Activated CD8-positive, alpha-beta memory T cell treated with anti-CD3 and anti-CD28 coated beads for 24 hours (primary cell): Measurements from ENCODE around the gene ERG.

Experiments
- DNase-seq: peaks from one replicate; pipeline ENCODE4 v3.0.0-alpha.2; 2020

ERG gene

DNA sequence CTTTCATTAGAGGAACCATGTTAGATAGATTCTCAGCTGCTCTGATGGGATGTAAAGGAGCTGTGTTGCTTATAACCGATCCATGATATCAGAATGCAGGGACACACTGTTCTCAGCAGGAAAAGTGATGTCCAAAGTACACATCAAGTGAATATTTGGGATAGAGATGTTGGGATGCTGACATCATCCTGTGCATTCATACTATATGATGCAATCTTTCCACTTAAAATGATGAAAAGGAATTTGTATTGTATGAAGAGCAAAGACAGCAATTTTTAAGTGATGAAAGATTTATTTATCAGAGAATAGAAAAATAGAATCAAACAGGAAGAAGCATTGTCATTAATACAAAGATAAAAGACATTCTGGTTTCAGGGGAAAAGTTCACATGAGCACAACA is 110.1 kb downstream of the ERG start:
- DNase-seq: no peak

DNA sequence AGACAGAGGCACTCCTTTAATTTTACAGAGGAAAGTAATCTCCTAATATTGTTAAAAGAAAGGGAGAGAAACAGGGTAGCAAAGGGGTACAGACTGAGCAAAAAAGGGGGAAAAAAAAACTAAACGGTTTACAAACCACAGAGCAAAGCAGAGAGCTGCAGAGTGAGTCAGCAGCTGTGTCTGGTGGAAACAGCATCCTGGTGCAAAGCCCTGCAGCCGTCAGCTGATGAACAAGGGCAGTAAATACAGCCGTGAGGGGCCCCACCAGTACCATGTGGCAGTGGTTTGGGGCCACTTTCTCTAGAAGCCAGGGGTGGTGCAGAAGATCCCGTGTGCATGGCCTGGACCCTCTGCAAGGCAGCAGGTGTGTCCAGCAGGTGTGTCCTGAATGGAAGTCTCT is 111.3 kb downstream of the ERG start:
- DNase-seq: no peak

DNA sequence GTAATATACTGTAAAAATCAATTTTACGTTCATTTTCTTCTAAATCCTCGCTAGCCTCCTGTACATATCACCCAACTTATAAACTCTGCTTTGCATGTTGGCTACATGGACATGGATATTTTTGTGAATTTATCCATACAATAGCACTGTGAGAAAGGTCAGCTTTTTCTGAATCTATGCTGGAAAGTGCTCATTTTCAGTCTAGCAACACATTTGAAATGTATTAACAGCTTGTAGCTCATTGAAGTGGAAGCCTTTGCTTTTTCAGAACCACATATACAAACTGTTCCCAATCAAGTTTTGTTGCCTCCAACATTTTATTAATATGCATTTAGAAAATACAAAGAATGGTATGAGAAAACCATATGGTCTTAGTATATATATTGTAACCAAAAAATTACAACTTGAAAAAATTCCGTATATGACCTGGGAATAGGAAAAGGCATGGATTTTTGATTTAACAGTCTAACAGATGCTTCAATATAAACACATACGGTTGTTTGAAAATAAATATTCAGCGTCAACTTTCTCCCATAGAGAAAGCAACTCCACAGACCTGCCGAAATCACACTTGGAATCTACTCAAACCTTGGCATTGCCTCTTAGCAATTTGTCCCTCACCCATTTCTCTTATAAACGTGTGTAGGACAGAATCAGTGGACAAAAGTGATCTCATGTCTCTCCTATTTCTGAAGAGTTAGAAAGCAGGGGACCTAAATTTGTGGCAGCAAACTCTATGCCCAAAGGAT is 112.7 kb downstream of the ERG start:
- no peak for DNase-seq

DNA sequence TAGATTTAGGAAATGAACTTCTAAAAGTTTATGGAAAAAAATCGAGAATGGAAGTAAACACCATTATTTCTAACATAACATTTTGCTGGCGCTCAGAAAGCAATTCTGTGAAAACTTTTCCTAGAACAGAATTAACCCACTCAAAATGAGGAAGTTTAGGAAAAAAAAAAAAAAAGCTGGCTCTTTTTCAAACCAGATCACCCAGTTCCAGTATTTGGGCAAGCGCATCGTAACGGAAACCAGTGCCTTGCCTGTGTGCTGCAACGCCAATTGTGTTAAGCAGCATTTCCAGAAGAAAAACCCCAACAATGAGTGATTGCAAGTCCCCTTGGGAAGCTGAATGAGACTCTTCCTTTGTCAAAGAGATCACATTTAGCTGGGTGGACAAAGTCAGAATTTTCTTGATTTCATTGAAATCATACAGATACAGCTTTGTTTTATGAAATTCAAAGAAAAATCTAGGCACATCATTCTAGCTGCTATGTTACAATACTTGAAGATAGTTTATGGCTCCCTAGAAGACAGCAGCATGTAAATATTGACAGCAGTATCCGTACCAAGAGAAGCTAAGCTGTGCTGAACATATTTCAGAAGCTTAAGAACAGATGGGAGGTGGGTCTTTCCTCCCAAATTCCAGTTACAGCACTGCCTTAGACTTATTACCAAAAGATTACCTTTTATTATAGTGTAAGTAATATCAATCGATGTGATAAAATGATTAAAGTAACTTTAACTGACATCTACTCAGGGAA is 113.4 kb downstream of the ERG start:
- no peak for DNase-seq

DNA sequence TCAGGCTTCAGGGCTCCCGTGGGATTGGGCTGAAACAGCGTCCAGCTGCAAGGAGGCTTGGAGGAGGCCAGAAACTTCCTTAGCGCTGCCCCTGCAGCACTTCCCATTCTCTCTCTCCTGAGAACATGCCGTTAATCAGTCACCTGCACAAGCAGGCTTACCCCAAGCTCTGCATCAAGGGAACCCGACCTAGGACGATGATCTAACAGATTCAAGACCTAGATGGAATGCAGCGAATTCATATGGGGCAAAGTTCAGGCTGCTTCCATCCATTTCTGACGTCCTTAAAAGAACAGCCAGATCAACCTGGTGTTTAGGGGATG is 114.1 kb downstream of the ERG start:
- no peak for DNase-seq

DNA sequence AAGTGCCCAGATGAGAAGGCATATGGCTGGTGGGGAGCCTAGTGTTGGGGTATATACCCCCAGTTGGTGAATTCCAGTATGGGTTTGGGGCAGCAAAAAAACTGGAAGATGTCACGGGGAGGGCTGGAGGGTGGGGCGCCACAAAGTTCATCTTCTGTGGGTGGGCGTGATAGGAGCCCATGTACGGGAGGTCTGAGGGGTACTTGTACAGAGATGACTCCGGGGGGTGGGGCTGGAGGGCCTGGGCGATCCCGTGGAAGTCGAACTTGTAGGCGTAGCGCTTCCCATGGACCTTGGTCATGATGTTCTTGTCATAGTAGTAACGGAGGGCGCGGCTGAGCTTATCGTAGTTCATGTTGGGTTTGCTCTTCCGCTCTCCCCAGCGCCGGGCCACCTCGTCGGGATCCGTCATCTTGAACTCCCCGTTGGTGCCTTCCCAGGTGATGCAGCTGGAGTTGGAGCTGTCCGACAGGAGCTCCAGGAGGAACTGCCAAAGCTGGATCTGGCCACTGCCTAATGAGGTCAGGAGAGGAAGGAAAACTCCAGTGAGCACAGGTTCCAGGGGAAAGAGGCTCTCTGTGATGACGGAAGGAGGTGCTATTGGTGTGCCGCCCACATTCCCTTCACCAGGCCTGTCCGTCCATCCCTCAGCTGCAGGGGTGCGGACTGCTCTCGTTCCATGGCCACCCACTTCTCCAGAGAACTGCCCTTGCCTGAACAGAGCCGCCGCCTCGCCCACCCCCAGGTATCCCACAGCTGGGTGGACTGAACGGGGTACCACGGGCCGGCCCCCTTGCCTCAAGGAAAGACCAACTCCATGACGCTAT is 114.7 kb downstream of the ERG start:
- DNase-seq: no peak

DNA sequence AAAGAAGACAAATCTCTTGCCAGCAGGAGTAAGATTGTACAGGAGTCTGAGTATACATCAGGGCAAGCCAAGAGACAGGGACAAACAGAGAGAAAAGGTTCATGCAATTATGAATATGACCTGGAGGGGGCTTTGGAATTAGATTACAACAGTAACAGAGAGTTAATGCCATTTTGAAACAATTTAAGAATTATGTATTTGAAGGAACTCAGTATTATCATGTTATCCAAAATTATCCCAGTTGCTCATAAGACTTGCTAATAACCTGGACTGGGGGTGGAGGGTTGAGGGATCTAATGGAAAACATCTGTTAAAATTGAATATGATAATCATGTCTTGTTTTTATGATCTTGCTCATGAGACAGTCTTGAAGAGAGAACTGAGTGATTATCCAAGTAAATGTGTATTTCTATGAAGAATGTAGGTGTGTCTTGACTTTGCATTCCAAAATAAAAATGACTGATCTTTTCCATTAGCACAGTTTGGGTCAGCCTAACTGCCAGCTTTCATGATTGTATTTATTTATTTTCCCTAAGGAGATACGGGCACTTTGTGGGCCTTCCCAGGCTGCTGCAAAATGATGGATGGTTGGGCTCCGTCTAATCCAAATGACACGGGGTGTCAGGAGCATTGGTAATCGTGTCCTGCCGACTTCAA is 117.7 kb downstream of the ERG start:
- no peak for DNase-seq

DNA sequence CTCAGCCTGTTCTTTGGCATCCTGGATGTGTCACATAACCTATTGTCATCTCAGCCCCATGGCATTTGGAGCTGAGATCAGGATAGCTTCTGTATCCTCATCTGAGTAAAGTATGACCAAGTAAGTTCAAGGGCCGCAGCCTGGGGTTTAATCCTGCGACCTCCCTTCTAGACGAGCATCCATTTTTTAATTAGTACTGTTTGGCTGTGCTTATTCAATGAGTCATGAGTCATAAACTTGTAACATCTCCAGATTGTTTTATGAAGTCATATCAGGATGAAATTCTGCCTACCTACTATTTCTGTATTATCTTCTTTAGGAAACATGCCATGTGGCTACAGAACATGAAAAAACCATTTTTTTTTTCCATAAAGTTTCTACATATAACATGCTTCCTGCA is 119.1 kb downstream of the ERG start:
- DNase-seq: no peak

DNA sequence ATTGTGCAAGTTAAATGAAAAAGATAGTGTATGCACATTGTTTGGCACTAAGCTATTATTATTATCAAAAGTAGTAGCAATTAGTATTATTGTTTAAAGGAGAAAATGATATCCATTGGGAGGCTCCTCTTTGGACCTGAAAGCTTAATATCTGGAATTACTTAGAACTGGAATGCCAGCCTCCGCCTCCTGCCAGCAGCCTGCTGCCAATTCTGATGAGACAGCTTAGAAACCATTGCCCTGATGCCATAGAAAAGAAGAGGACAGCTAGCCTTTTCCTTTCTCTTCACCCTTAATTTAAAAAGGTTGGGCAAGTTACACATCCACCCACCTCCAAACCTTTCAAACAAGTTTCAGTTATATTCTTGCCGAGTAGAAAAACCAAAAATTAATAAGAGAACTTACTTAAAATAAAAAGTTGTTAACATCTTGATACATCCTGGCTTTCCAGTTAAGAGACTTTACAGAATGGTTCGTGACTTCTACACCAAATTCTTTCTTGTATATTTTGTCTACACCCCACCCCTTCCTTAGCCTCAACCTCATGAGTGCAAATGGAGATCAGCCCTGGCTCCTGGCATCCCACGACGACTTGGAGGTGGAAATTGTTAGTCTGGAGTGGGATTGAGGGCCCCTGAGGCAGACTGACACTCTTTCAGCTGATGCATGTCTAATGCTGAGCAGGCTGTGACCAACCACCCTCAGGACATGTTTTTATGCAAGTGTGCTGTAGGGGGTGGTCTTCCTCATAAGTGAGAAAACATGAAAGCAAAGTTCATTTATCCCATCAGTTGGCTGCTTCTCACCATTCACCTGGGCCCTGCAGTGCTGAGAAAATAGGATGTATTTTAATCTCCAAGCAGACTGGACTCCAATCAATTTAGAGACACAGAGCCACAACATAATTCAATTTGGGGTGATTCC is 120.8 kb downstream of the ERG start:
- no peak for DNase-seq

DNA sequence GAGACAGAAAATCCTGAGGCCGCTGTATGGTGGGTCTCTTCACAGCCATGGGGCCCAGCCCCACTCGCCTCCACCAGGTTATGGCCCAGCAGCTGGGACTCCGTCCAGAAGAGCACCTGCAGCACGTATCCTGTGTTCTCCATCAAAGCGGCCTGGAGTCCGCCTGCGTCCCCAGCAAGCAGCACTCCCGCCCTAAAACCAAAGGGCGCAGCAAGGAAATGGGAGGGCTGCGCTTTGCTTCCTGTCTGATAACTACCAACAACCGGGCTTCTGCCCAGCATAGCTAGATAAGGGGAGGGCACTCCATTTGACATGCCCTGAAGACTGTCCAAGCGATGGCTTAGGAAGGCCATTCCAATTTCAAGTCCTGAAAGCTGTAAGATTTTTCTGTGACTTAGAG is 121.6 kb downstream of the ERG start:
- no peak for DNase-seq

DNA sequence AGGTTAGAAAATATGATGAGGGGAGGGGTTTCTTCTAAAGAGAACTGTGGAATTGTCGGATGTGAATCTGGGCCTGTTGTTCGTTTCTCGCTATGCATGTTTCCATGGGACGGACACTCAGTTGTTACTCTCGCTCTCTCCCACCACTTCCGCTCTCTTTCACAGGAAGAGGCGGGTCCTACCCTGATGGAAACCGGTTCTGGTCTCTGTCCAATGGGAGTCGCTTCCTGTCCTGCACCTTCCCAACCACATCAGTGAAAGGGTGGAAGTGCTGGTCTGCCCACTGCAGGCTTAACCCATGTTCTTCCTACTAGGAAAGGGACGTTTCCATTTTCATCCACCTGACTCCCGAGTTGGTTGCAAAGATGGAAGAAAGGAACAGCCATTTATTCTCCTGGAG is 122.0 kb downstream of the ERG start:
- DNase-seq: no peak

DNA sequence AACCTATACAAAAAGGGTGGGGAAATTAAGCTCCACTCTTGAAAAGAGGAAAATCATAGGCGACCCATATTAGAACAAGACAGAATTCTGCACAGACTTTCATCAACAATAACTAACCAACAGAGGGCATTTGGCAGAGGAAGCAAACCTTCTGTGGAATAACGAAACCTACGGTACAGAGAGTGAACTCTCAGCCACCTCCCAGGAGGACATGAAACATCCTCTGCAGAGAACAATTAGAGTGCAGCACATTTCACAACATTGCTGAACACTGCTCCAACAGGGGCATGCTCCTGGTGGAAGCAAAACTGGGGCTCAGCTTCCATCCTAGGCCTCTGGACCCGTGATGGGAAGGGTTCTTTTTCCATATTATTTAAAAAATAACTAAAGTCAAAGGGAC is 130.6 kb downstream of the ERG start:
- no peak for DNase-seq

DNA sequence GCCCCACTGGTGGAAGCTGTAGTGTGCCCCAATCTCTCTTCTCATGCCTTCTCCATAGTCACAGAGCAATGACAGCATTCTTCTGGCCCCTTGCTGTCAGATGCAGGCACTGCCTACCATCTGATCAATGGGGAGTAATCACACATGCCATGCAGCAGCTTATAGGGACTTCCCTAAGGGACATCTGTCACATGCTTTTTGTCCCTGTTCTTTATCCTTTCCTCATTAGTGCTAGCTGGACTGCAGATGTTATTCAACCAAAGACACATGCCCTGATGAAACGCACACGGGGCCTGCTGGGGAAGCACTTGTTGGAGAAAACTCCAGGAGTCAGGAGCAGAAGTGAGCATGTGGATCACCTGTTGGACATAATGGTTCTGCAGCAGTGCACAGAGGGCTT is 132.8 kb downstream of the ERG start:
- no peak for DNase-seq

DNA sequence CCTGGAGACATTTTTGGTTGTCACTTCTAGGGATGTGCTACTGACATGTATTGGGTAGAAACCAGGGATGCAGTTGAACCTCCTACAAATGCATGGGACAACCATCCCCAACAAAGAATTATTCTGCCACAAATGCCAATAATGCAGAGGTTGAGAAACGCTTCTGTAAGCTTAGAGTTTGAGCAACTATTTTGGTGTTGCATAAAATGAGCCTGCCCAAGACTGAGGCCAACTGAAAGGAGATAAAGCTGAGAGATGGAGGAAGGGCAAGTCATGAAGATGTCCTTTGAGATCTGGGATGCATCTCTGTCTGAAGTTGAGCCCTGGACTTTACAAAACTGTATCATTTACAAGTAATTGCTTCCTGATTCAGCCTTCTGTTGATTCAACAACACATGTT is 134.6 kb downstream of the ERG start:
- DNase-seq: no peak

DNA sequence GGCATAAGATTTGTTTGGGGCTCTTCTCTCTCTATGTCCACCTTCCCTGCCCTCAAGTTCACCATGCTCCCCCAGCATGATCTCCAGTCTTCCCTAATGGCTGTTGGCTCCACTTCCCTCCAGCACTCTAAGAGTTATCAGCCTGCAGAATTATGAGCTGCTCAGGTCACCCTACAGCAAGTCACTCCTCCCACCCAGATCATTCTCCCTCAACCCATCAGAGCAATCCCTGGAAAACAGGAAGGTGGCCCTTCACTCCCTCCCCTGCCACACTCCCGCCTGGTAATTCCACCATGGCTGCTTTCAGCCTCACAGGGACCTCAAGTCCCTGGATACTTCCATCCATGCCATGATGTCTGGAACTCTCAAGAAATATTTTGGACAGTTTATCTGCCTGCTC is 137.0 kb downstream of the ERG start:
- DNase-seq: no peak

DNA sequence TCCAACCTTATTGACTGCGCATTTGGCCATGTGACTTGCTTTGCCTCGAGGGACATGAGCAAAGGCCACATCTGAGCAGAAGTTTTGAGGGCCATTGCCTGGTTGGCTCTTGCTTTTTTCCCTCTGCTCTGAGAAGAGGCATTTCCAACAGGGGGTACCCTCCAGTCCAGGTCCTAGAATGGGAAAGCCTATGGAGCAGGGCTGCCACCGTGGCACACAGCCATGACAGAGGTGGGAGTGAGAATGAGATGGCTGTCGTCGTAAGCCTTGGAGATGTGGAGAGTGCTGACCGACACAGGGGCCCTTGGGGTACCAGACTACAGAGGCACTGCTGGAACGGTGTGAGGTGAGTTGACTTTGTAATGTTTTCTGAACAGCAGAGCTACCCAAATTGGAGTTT is 138.4 kb downstream of the ERG start:
- DNase-seq: no peak

DNA sequence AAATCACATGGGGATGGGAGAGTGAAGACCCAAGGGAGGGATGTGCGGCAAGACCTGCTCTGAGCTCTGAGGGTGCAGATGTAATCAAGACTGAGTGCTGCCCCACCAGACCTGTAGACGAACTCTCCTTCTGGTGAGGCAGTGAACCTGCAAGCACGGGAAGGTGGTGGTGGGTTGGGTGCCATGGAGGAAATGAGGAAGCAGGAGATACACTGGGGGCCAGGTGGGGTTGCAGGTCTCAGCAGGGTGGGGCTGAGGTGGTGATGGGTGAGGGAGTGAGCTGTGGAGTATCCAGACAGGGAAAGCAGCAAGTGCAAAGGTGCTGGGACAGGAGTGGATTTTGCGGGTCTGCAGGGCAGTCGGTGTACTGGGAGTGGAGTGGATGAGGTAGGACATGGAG is 139.2 kb downstream of the ERG start:
- DNase-seq: no peak

DNA sequence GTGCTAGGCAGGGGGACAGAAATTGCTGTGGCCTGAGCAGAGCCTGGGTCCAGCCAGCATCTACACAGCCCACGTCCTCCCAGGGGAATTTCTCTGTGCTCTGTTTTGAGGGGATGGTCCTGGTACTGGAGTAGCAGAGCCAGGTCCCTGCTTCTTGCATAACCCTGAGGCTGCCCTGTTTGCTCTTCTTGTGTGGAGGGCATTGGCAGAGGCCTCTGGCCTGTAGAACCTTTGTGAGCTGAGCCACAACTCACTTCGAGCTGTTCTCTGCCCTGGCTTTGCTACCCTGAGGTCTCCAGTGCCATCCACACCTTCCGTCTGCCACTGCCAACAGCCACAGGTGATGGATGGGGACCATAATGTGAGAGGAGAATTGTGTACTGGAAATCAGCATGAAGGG is 139.6 kb downstream of the ERG start:
- no peak for DNase-seq

DNA sequence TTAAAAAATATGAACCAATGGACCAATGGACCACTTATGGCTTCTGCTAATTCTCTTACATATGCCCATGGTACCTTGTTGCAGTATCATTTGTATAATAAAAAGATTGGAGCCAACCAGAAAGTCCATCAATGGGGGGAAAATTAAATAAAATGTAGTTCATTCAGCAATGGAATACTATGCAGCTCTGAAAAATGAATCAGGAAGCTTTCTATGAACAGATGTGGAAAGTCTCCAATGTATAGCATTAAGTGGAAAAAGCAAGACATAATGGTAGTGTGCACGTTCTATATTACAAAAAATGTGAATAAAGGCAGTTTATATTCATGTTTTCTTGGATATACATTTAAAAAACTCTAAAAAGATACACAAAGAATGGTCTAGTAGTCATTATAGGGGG is 140.2 kb downstream of the ERG start:
- DNase-seq: no peak

DNA sequence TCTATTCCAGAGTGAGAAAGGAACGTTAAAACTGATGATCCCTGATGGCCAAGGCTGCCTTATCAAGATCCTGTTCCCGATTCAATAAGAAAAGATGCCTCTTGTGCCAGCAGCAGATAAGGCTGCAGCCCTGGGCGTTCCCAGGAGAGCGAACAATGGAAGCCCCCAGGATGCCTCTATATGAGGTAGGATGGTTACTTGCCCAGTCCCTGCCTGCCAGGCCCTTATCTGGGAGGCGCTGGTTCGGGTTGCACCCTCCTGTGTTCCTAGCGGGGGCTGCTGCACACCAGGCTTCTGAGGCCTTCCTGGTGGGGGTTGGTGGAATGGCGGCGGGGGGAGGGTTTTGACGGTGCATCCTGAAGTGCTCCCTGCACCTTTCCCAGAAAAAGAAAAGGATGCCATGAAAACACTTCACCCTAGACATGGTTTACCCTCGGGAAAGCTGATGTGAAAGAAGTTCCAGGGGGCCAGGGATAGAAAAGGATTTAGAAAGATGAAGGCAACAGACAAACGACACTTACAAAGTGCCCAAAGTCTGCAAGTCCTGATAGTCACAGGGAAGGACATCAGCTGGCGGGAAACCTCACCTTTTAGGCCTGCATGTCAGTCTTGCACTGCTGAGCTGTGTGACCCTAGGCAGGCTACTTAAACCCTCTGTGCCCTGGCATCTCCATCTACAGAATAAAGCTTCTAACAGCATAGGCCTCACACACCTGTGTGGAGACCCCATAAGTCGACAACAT is 141.2 kb downstream of the ERG start:
- no peak for DNase-seq

DNA sequence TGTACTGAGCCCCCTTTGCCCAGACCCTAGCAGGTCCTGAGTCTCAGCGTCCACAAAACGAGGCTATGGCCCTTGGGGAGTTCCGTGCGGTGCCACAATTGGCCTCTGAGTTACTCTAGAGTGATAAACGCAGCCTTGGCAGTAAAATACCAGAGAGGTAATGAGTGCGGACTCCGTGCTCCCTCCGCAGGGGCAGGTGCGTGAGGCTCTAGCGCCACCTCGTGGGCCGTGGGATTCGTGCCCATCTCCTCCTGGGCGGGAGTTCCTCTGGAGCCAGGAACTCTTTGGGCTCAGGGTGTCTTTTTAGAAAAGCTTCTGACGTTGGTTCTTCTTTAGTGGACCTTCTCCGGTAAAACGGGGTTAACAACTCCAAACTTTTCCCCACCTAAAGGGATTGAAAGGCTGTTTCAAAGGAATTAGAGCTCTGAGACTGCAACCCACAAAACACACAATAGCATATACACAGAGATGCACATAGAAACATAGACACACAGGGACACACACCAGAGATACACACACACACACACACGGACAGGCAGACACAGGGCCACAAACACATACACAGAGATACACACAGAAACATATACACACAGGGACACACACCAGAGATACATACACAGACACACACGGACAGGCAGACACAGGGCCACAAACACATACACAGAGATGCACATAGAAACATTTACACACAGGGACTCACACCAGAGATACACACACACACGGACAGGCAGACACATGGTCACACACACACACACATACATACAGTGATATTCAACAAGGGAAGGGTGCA is 142.1 kb downstream of the ERG start:
- peak; percentile 88 for DNase-seq
